Measurements from ENCODE around the gene LIPG.
"Not testable (repeated sequence)": the region's sequence is repeated elsewhere in the genome, so short reads cannot be mapped to it uniquely, and the experiment has no call there.

LIPG gene

GRCh38 chr18:49579041-49579440 lies 17.2 kb downstream of the LIPG start:
- DNase-seq = not testable (repeated sequence)

GRCh38 chr18:49579583-49579982 lies 17.7 kb downstream of the LIPG start:
- not testable (repeated sequence) for DNase-seq

GRCh38 chr18:49580279-49580678 lies 18.4 kb downstream of the LIPG start:
- no peak for DNase-seq

GRCh38 chr18:49581371-49581770 lies 19.5 kb downstream of the LIPG start:
- no peak for DNase-seq

- DNase-seq = no peak
Measured at GRCh38 chr18:49582579-49582978, 20.7 kb downstream of the LIPG start.

- no peak for DNase-seq
Measured at GRCh38 chr18:49584394-49584793, 22.5 kb downstream of the LIPG start.

GRCh38 chr18:49584951-49585350 lies 23.1 kb downstream of the LIPG start:
- DNase-seq = not testable (repeated sequence)

GRCh38 chr18:49585781-49586663 lies 24.2 kb downstream of the LIPG start:
- DNase-seq = no peak

GRCh38 chr18:49588171-49588570 lies 26.3 kb downstream of the LIPG start:
- DNase-seq = no peak

GRCh38 chr18:49588971-49589370 lies 27.1 kb downstream of the LIPG start:
- DNase-seq = no peak

GRCh38 chr18:49590608-49591007 lies 28.8 kb downstream of the LIPG start:
- DNase-seq = no peak

- no peak for DNase-seq
Measured at GRCh38 chr18:49591271-49591670, 29.4 kb downstream of the LIPG start.

GRCh38 chr18:49591775-49592174 lies 29.9 kb downstream of the LIPG start:
- DNase-seq = no peak

- no peak for DNase-seq
Measured at GRCh38 chr18:49596687-49597086, 34.8 kb downstream of the LIPG start.

GRCh38 chr18:49597157-49597931 lies 35.5 kb downstream of the LIPG start:
- no peak for DNase-seq

- no peak for DNase-seq
Measured at GRCh38 chr18:49601211-49601610, 39.4 kb downstream of the LIPG start.

- no peak for DNase-seq
Measured at GRCh38 chr18:49608366-49609255, 46.8 kb downstream of the LIPG start.

- no peak for DNase-seq
Measured at GRCh38 chr18:49609256-49610021, 47.6 kb downstream of the LIPG start.

- no peak for DNase-seq
Measured at GRCh38 chr18:49610022-49610445, 48.2 kb downstream of the LIPG start.

- no peak for DNase-seq
Measured at GRCh38 chr18:49611316-49611715, 49.5 kb downstream of the LIPG start.

GRCh38 chr18:49612515-49613033 lies 50.7 kb downstream of the LIPG start:
- no peak for DNase-seq

- DNase-seq = no peak
Measured at GRCh38 chr18:49613141-49613640, 51.3 kb downstream of the LIPG start.
